ENCODE results near the gene DSCAML1.

Gene DSCAML1

GRCh38 chr11:117587416-117587815 is 209.6 kb downstream of the DSCAML1 start:
- TF ChIP-seq CTCF (IDR thresholded peaks at IDR 0.05; ENCODE audit: low read depth, low read length): no peak
- DNase-seq (ENCODE audit: extremely low read depth, low read depth): no peak

- no peak for TF ChIP-seq CTCF (IDR thresholded peaks at IDR 0.05; ENCODE audit: low read depth, low read length)
- no peak for DNase-seq (ENCODE audit: extremely low read depth, low read depth)
These were observed 210.6 kb downstream of the DSCAML1 start for GRCh38 chr11:117586392-117586791.

GRCh38 chr11:117585631-117586030 is 211.4 kb downstream of the DSCAML1 start:
- no peak for TF ChIP-seq CTCF (IDR thresholded peaks at IDR 0.05; ENCODE audit: low read depth, low read length)

GRCh38 chr11:117584056-117584830 is 212.8 kb downstream of the DSCAML1 start:
- no peak for TF ChIP-seq CTCF (IDR thresholded peaks at IDR 0.05; ENCODE audit: low read depth, low read length)

More at GRCh38 chr11:117585631-117586030, 211.4 kb downstream of the DSCAML1 start:
- DNase-seq (ENCODE audit: extremely low read depth, low read depth): no peak

GRCh38 chr11:117583063-117583801 is 213.8 kb downstream of the DSCAML1 start:
- DNase-seq (ENCODE audit: extremely low read depth, low read depth): no peak
- TF ChIP-seq CTCF (IDR thresholded peaks at IDR 0.05; ENCODE audit: low read depth, low read length): no peak

More at GRCh38 chr11:117584056-117584830, 212.8 kb downstream of the DSCAML1 start:
- no peak for DNase-seq (ENCODE audit: extremely low read depth, low read depth)

GRCh38 chr11:117582433-117582832 is 214.6 kb downstream of the DSCAML1 start:
- no peak for DNase-seq (ENCODE audit: extremely low read depth, low read depth)
- TF ChIP-seq CTCF (IDR thresholded peaks at IDR 0.05; ENCODE audit: low read depth, low read length): no peak

- DNase-seq (ENCODE audit: extremely low read depth, low read depth): no peak
- no peak for TF ChIP-seq CTCF (IDR thresholded peaks at IDR 0.05; ENCODE audit: low read depth, low read length)
These were observed 216.2 kb downstream of the DSCAML1 start for GRCh38 chr11:117580866-117581265.
